Testis (tissue), 2 donors: ENCODE measurements around the gene HPF1.

ENCODE experiments used
- CTCF ChIP-seq, 3 experiments: fragments of 450-650 bp in 2 of 3; fragments of 200-600 bp in 1 of 3; sonication (generic) in 1 of 3; IDR thresholded peaks; one replicate each; pipeline ENCODE4 v1.5.1; 2016 to 2019; ENCODE audit warnings: antibody characterized with exemption in 3 of 3, mild to moderate bottlenecking in 2 of 3, moderate library complexity in 1 of 3
- POLR2A ChIP-seq: fragments of 450-650 bp; IDR thresholded peaks from one replicate; pipeline ENCODE4 v1.6.1; 2017; ENCODE audit warnings: antibody characterized with exemption, mild to moderate bottlenecking, moderate library complexity

- no peak for TF ChIP-seq CTCF (IDR thresholded peaks at IDR 0.05)
- no peak for TF ChIP-seq POLR2A
Measured at GRCh38 chr4:169698331-169698730, 59.4 kb downstream of the HPF1 start.
